ENCODE data around the gene BCAS3.

Gene BCAS3

GRCh38 chr17:60675997-60676396 lies 1.7 kb upstream of the BCAS3 start:
- no peak for FAIRE-seq

- FAIRE-seq = no peak
Measured at GRCh38 chr17:60676758-60677307, 818 bp upstream of the BCAS3 start.

DNA sequence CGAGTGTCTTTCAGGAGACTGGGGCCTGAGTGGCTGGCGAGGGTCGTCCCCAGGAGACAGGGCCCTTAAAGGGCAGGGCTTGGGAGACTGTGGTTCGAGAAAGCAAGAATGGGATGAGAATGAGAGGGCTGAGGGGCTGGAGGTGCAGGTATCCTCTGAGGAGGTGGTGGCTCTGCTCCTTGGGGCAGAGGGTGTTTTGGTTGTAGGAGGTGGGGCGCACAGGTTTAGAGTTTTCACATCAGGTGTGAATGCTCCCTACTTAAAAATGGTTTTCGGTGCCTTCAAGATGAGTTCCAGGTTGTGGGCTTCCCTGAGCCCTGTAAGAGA lies 430 bp downstream of the BCAS3 start:
- FAIRE-seq = no peak

DNA sequence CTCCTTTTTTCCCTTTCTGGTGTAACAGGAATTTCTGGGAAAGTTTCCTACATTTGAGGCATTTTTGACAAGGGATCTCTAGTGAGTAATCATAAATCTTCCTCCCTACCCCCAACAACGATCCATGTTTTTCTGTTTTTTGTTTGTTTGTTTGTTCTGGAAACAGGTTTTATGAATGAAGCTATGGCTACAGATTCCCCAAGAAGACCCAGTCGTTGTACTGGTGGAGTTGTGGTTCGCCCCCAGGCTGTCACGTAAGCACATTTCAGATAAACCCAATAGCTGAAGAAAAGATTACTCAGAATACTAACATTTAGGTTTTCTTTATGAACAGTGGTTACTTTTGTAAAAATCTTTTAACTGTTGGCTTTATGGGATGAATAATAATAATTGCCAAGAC lies 1.6 kb downstream of the BCAS3 start:
- no peak for FAIRE-seq

- FAIRE-seq = no peak
Measured at GRCh38 chr17:60680754-60681153, 3.1 kb downstream of the BCAS3 start.

DNA sequence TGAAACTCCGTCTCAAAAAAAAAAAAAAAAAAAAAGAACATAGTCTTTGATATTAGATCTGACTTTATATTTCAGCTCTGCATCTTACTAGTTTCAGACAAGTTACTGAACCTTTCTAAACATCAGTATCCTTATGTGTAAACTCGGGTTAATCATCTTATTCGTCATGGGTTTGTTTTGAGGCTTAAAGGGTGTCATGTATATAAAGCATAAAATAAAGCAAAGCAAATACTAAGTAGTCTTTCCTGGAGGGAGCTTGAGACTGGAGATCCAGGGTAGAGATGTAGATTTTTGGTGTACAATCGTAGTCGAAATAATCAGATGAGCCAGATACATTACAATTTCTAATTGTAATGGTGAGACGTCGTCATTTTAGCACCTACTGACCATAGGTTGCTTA lies 7.8 kb downstream of the BCAS3 start:
- FAIRE-seq = no peak

GRCh38 chr17:60695960-60696359 lies 18.3 kb downstream of the BCAS3 start:
- no peak for FAIRE-seq

- no peak for FAIRE-seq
Measured at GRCh38 chr17:60699090-60699489, 21.4 kb downstream of the BCAS3 start.

GRCh38 chr17:60704170-60704569 lies 26.5 kb downstream of the BCAS3 start:
- FAIRE-seq = no peak

- no peak for FAIRE-seq
Measured at GRCh38 chr17:60712675-60713074, 35.0 kb downstream of the BCAS3 start.

- no peak for FAIRE-seq
Measured at GRCh38 chr17:60713608-60714007, 36.0 kb downstream of the BCAS3 start.

DNA sequence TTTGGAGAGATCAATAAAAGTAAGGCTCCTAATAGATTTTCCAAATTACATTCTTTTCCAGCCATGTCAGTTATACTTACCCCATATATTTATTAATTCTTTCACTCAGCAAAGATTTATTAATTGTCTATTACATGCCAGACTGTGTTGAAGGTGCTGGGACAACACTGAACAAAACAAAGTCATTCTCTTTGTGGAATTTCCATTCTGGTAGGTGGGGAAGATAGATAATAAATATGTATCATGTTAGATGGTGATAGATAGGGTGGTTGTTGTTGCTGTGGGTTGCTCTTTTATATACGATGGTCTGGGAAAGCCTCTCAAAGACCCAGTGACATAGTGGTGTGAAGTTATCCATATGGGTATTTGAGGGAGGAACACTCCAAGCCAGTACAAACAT lies 39.1 kb downstream of the BCAS3 start:
- no peak for FAIRE-seq

GRCh38 chr17:60717814-60718213 lies 40.2 kb downstream of the BCAS3 start:
- FAIRE-seq = no peak

- peak; percentile 86 for FAIRE-seq
Measured at GRCh38 chr17:60720763-60721531, 43.3 kb downstream of the BCAS3 start.

DNA sequence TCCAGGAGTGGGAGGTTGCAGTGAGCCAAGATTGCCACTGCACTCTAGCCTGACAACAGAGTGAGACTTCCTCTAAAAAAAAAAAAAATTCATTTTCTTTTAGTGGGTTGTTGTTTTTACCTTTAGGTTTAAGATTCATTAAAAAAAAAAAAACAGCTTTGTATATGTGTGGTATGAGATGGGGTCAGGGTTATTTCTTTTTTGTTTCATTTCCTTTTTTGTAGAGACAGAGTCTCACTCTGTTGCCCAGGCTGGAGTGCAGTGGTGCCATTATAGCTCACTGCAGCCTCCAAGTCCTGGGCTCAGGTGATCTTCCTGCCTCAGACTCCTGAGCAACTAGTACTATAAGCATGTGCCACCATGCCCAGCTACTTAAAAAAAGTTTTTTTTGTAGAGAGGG lies 47.0 kb downstream of the BCAS3 start:
- FAIRE-seq = no peak

DNA sequence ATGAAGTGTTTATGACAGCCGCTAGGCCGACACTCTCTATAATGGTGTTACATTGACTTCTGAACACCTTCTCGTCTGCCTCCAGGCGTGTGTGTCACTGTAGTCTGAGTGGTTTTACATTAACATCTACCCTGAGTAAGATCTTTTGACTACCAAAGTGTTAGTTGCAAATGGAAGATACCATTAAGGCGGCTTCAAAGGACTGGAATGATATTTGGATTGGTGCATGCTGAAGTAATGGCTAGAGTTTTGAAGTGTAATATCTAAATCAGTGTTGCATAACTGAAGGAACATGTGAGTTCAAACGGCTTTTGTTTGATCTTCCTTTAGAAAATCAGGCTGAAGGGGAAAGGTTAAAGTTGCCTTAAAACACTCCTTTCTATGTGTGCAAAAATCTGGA lies 52.2 kb downstream of the BCAS3 start:
- FAIRE-seq = no peak

DNA sequence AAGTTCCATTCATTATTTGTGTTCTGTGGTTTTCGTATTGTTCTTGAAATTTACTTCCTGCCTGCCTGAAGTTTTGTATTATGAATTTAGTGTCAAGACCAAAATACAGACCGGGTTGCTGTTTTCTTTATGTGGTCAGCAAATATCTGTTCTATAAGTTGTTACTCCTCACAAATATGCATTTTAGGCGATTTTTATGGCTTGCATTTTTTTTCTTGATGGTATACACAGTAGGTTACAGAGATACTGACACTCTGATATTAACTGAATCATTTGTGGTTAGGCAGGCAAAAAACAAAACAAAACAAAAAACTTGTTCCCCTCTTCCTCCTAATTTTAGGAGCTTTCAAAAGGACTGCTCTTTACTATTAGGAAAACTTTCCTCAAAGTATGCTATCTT lies 52.6 kb downstream of the BCAS3 start:
- FAIRE-seq = no peak

GRCh38 chr17:60738287-60738686 lies 60.6 kb downstream of the BCAS3 start:
- no peak for FAIRE-seq

DNA sequence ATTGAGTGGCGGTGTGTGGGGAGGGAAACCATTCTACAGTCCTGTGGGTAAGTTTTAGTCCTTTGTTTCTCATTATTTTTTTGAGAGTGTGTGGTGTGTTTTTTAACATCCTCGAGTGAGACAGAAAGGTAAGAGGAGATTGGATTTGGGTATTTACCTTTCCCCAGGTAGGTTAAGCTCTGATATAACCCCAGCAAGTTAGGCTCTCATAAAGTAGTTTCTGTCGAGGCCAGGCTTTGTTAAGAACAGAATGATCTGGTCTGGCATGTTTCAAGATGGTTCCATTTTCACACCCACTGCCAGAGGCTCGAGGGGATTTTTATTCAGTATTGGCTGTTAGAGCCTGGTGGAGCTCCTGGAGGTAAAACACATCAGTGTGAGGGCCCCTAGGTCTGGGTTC lies 62.9 kb downstream of the BCAS3 start:
- no peak for FAIRE-seq

DNA sequence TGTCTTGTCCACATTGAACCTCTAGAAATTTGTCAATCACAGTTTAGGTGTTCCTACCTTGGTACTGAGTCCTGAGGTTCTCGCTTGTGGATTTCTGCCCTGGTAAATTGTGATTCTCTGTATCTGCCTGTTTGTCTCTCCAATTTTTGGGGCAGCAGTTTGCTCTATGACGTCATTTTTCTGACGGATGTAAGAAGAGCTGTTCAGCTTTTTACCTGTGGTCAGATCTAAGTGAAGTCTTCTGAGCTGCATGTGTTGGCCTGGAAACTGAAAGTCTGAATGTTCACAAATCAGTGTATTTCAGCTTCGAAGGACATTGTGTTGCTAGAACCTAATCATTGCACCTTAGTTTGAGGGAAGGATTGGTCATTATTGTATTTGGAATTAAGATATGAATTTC lies 63.4 kb downstream of the BCAS3 start:
- no peak for FAIRE-seq

DNA sequence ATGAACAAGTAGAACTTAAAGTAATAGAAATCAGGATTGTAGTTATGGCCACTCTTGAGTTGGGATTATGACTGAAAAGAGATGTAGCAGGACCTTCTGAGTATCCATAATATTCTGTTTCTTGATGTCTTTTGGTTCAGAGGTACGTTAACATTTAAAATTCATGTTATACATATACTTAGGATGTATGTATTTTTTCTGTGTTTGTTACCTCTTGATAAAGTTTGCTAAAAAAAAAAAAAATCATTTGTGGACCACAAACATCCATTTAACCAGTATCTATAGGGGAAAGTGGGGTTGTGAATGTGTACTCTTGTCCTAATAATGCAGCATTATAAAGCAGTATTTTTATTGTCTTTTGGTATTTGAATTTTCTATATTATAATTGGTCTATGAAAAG lies 65.6 kb downstream of the BCAS3 start:
- FAIRE-seq = no peak

DNA sequence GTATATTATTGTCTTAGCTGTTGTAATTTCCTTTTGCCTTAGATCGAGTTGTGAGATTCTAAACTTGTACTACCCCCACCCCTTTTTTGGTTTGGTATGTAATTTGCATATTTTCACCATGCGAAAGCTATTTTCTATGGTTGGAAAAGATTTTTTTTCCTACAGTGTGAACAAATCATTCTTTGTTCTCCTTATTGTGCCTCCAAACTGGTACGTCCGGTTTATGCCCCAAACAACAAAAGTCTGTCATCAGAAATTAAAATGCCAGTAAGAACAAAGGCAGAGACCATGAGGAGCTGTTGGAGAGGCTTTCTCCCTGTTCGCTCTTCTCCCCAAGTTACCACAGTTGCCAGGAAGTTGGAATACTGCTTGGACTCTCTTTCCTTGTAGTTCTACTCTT lies 66.1 kb downstream of the BCAS3 start:
- FAIRE-seq = no peak

DNA sequence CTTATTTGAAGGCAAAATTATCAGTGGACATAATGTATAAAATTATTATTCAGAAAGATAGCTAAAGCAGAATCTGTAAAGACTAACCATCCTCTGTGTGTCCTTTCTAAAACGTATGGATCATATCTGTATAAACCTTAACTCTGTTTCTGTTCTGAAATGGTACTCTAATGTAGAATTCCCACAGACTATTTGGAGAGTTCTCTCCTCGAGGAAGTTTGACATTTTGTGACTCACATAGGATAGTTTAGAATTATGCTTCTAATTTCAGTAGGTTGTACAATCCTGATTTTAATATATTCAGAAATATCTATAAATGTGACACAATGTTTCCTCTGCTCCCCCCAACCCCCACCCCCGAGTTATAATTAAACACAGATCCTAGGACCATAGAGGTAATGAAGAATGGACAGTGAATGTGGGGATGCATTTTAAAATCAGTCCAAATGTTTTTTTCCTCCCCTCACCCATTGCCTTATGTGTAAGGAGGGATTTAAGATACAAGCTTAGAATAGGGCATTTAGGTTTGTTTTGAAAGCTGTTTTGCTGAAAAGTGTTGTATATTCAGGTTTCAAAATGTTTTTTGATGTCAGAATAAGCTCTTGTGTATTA lies 66.8 kb downstream of the BCAS3 start:
- FAIRE-seq = no peak

GRCh38 chr17:60745544-60745943 lies 67.9 kb downstream of the BCAS3 start:
- no peak for FAIRE-seq

Data from islet of Langerhans (tissue), 1 donor.